ENCODE data around the gene ACTR8.

DNA sequence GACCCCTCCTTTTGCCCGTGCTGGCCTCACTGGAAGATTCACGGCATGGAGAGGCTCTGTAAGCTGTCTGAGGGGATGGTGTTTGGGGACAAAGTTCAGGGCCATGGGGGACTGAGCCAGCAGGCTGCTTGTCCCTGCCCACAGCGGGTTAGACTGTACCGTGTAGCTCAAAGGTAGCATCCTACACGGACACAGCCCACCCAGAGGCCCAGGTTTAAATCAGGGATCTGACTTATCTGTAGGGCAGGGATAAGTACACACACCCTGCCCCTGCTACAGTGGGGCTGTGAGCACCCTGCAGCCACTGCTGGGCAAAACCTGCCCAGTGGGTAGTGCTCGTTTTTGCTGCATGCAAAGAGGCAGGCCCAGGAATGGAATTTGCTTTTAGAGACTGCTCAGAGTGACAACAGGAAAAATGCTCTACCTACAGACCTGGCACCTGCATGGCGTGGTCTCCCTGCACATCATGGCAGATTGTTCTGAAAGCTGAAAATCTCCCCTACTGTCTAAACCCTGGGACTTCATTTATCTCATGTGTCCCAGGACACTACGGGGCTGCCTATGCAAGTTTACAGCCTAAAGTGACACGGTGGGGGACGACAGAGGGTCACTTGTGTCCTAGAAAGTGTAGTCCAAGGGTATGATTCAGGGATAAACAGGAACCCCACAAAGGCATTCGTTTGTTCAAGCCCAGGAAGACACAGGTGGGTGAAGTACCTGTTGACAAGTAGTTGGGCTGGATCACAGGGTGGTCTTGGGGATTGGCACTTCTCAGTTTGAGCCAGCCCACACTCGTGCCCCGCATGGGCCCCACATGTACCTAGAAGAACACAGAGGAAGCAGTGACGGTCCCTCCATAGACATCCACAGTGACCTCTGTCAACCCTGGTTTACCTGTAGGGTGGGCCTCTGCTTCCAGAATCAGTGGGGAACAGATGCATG lies 63.5 kb downstream of the ACTR8 start:
- TF ChIP-seq, protein P1, sequence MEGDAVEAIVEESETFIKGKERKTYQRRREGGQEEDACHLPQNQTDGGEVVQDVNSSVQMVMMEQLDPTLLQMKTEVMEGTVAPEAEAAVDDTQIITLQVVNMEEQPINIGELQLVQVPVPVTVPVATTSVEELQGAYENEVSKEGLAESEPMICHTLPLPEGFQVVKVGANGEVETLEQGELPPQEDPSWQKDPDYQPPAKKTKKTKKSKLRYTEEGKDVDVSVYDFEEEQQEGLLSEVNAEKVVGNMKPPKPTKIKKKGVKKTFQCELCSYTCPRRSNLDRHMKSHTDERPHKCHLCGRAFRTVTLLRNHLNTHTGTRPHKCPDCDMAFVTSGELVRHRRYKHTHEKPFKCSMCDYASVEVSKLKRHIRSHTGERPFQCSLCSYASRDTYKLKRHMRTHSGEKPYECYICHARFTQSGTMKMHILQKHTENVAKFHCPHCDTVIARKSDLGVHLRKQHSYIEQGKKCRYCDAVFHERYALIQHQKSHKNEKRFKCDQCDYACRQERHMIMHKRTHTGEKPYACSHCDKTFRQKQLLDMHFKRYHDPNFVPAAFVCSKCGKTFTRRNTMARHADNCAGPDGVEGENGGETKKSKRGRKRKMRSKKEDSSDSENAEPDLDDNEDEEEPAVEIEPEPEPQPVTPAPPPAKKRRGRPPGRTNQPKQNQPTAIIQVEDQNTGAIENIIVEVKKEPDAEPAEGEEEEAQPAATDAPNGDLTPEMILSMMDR (conservative IDR thresholded peaks at IDR 0.05 in 1 of 2, IDR thresholded peaks at IDR 0.05 in 1 of 2; ENCODE audit: extremely low read depth in 1 of 2, insufficient read depth in 1 of 2, low read depth in 1 of 2, low read length in 2 of 2): no peak
- no peak for TF ChIP-seq EZH2 (IDR thresholded peaks at IDR 0.05; ENCODE audit: borderline replicate concordance, low read length)

Measured in mammary epithelial cell (primary cell).